ENCODE data around the gene SDHB.

The SDHB gene

GRCh38 chr1:17053685-17054410, at the start of gene SDHB:
TSS of gene SDHB (minus strand) at chr1:17054032. CDS start at chr1:17054019, 13 bp downstream.
- peak; percentile 98 to 99 for DNase-seq (ENCODE audit: extremely low read depth in 1 of 2, low read depth in 1 of 2)

- no peak for DNase-seq (ENCODE audit: extremely low read depth in 1 of 2, low read depth in 1 of 2)
Measured at GRCh38 chr1:17102232-17102631, 48.4 kb upstream of the SDHB start.

- DNase-seq (ENCODE audit: extremely low read depth in 1 of 2, low read depth in 1 of 2): no peak
Measured at GRCh38 chr1:17101261-17101660, 47.4 kb upstream of the SDHB start.

GRCh38 chr1:17099616-17100340, 45.9 kb upstream of the SDHB start:
- no peak for DNase-seq (ENCODE audit: extremely low read depth in 1 of 2, low read depth in 1 of 2)

- no peak for DNase-seq (ENCODE audit: extremely low read depth in 1 of 2, low read depth in 1 of 2)
Measured at GRCh38 chr1:17098446-17099317, 44.9 kb upstream of the SDHB start.

- no peak for DNase-seq (ENCODE audit: extremely low read depth in 1 of 2, low read depth in 1 of 2)
Measured at GRCh38 chr1:17097787-17098186, 44.0 kb upstream of the SDHB start.

GRCh38 chr1:17097147-17097546, 43.3 kb upstream of the SDHB start:
- no peak for DNase-seq (ENCODE audit: extremely low read depth in 1 of 2, low read depth in 1 of 2)

GRCh38 chr1:17096584-17096983, 42.8 kb upstream of the SDHB start:
- DNase-seq (ENCODE audit: extremely low read depth in 1 of 2, low read depth in 1 of 2): no peak

- DNase-seq (ENCODE audit: extremely low read depth in 1 of 2, low read depth in 1 of 2): no peak
Measured at GRCh38 chr1:17095141-17095540, 41.3 kb upstream of the SDHB start.

- DNase-seq (ENCODE audit: extremely low read depth in 1 of 2, low read depth in 1 of 2): no peak
Measured at GRCh38 chr1:17094664-17095063, 40.8 kb upstream of the SDHB start.

GRCh38 chr1:17093822-17094393, 40.1 kb upstream of the SDHB start:
- no peak for DNase-seq (ENCODE audit: extremely low read depth in 1 of 2, low read depth in 1 of 2)

GRCh38 chr1:17091252-17091651, 37.4 kb upstream of the SDHB start:
- DNase-seq (ENCODE audit: extremely low read depth in 1 of 2, low read depth in 1 of 2): no peak

GRCh38 chr1:17089506-17089905, 35.7 kb upstream of the SDHB start:
- no peak for DNase-seq (ENCODE audit: extremely low read depth in 1 of 2, low read depth in 1 of 2)

GRCh38 chr1:17086751-17087150, 32.9 kb upstream of the SDHB start:
- DNase-seq (ENCODE audit: extremely low read depth in 1 of 2, low read depth in 1 of 2): no peak

- DNase-seq (ENCODE audit: extremely low read depth in 1 of 2, low read depth in 1 of 2): no peak
Measured at GRCh38 chr1:17084787-17085186, 31.0 kb upstream of the SDHB start.

GRCh38 chr1:17082761-17083160, 28.9 kb upstream of the SDHB start:
- DNase-seq (ENCODE audit: extremely low read depth in 1 of 2, low read depth in 1 of 2): no peak

- DNase-seq (ENCODE audit: extremely low read depth in 1 of 2, low read depth in 1 of 2): no peak
Measured at GRCh38 chr1:17081439-17081838, 27.6 kb upstream of the SDHB start.

- no peak for DNase-seq (ENCODE audit: extremely low read depth in 1 of 2, low read depth in 1 of 2)
Measured at GRCh38 chr1:17080880-17081279, 27.0 kb upstream of the SDHB start.

- DNase-seq (ENCODE audit: extremely low read depth in 1 of 2, low read depth in 1 of 2): no peak
Measured at GRCh38 chr1:17080085-17080759, 26.4 kb upstream of the SDHB start.

GRCh38 chr1:17078991-17079868, 25.4 kb upstream of the SDHB start:
- DNase-seq (ENCODE audit: extremely low read depth in 1 of 2, low read depth in 1 of 2): no peak
